GM19240 (cell line): ENCODE results near the gene PLCB1.

ENCODE experiments used
- DNase-seq: peaks from one replicate; pipeline ENCODE4 v3.0.0; 2011; ENCODE audit warnings: low spot score; ENCODE audit not compliant: insufficient read length

PLCB1 gene

DNA sequence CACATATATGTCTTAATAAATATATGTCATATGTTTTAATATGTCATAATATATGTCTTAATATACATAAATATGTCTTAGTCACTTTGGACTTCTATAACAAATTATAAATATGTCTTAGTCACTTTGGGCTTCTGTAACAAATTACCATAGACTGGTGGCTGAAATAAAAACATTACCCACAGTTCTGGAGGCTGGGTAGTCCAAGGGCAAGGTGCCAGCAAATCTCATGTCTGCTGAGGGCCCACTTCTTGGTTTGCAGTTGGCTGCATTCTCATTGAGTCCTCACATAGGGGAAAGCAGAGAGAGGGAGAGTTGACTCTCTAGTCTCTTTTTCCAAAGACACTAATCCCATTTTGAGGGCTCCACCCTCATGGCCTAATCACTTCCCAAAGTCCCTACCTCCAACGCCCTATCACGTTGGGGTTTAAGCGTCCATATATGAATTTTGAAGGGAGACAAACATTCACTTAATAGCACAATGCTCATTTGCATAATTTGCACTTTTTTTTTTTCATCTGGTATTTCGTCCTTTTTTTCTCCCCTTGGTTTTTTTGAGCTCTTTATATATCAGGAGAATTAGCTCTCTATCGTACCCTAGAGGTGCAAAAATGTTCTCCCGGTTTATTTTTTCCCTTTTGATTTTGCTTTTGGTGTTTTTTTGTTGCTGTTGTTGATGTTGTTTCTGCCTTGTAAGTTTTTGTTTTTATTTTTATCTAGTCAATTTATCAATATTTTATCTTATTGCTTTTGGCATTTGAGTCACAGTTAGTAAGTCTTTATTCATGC, 266.4 kb downstream of the PLCB1 start:
- DNase-seq = no peak

GRCh38 chr20:8399947-8400346, 267.9 kb downstream of the PLCB1 start:
- peak; percentile 13 for DNase-seq

GRCh38 chr20:8400486-8400885, 268.4 kb downstream of the PLCB1 start:
- no peak for DNase-seq

- no peak for DNase-seq
These were observed 269.5 kb downstream of the PLCB1 start for GRCh38 chr20:8401556-8401955.

- no peak for DNase-seq
These were observed 270.7 kb downstream of the PLCB1 start for GRCh38 chr20:8402798-8403197.

- DNase-seq = no peak
These were observed 273.0 kb downstream of the PLCB1 start for GRCh38 chr20:8404912-8405635.

GRCh38 chr20:8406391-8406790, 274.3 kb downstream of the PLCB1 start:
- DNase-seq = no peak

DNA sequence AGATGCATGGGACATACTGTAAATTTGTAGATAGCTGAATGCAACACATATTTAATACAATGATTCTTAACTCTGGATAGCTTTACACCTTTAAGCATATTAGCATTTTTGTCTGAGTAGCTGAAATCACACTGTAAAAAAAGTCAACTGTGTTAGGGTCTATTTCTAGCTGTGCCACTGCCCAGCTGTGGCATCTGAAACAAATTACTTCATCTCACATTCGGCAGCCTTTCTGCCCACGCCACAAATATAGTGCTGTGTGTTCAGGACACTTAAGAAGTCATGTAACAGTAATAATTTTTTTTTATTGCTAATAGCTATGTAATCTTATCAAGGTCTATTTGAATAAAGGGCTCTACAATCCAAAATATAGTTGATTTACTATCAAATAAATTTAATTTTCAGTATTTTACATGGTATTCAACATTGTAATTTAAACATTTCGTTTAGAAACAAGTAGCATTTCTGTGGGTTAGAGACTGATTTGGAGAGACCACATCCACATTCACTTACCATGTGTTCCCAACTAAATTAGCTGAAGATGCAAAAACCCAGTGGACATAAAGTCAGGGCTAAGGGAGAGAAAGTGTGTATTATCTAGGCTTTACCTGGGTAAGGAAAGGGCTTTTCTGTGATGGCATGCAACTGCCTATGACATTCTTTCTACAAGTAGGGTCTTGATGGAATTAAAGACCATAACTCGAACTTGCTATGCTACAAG, 276.7 kb downstream of the PLCB1 start:
- no peak for DNase-seq

GRCh38 chr20:8413691-8414090, 281.6 kb downstream of the PLCB1 start:
- DNase-seq = no peak

GRCh38 chr20:8414586-8415274, 282.7 kb downstream of the PLCB1 start:
- no peak for DNase-seq

- no peak for DNase-seq
These were observed 289.9 kb downstream of the PLCB1 start for GRCh38 chr20:8421981-8422380.

GRCh38 chr20:8423482-8423881, 291.4 kb downstream of the PLCB1 start:
- no peak for DNase-seq

DNA sequence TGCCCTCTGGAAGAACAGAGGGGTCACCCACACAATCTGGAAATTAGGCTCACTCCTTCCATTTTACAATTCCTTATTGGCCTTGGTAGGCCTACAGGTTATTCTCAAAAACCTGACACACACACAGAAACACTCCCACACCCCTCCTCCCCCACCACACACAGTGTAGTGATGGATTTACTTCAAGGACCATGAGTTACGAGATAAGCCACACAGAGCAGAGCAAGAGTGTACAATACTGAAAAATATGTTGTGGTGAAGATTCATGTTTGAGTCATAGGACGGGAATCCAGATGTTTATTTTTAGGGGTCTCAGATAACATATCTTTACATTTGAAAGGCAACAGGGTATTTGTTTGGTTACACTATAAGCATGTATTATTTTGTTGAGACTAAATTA, 291.9 kb downstream of the PLCB1 start:
- DNase-seq = no peak

DNA sequence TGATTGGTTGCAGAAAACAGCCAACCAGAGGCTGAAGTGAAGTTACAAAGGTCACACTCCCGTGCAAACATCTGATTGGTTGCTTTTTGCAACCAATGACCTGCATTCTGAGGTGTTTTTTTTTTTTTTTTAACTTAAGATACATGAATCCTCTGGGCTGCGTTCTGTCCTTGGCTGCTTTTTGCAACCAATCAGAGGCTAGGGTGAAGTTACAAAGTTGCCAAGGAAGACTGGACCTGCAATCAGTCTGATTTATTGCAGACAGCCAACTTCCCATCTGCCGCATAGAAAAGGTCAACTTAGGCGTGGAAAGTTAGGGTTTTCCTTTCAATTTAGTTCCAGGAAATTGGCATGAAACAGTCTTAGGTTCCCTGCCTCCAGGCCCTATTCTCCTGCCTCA, 292.9 kb downstream of the PLCB1 start:
- DNase-seq = no peak

- no peak for DNase-seq
These were observed 293.7 kb downstream of the PLCB1 start for GRCh38 chr20:8425802-8426201.

DNA sequence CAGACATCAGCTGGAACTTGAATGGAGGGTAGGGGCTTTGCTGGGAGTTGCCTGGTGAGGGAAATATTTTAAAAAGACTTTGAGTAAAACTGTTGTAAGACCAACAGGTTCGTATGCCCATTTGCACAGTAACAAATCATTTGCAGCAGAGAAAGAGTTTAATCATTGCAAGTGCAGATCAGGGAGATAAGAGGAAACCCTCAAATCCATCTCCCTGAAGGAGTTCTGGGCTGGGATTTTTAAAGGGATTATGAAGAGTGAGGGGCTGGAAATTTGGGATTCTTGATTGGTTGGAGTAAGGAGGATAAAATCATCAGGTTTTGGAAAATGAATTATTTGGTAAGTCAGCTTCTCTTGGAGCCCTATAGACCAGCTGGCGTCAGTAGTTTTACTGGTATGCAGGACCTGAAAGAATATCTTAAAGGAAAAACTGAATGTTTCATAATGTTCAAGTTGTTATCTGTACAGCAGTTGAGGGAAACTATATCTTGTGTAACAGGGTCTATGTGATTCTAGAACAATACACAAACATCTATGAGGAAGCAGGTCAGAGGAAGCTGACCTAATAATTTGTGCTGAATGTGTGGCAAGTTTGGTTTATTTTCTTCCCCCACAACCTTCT, 295.5 kb downstream of the PLCB1 start:
- DNase-seq = no peak

GRCh38 chr20:8428988-8429387, 296.9 kb downstream of the PLCB1 start:
- DNase-seq = no peak

GRCh38 chr20:8431538-8432434, 299.7 kb downstream of the PLCB1 start:
- no peak for DNase-seq

DNA sequence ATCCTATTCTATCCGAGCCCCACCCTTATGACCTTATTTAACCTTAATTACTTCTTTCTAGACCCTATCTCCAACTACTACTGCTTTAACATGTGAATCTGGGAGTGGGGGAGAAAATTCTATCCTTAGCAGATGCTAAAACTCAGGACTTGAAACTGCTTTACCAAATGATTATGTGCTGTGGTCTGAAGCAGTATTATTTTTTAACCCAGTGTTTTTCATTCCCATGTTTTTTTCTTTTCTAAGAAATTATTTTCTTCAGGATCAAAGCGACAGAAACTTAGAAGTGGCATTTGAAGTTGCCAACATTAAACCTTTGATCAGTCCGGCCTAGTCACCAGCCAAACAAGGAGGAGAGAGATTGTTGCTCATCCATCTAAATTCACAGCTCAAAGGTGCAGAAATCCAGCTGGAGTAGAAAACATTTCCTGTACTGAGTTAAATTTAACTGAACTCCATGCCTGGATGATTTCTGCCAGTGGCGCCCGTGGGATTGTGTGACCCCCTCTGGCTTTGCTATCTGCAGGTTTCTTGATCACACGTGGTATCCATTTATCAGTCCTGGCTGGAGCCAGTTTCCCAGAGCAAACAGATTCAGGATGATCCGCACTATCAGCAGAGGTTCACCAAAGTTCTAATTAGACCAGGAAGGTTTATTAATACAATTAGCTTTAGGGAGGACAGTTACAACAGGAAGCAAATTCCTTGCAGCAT, 300.5 kb downstream of the PLCB1 start:
- DNase-seq = no peak

DNA sequence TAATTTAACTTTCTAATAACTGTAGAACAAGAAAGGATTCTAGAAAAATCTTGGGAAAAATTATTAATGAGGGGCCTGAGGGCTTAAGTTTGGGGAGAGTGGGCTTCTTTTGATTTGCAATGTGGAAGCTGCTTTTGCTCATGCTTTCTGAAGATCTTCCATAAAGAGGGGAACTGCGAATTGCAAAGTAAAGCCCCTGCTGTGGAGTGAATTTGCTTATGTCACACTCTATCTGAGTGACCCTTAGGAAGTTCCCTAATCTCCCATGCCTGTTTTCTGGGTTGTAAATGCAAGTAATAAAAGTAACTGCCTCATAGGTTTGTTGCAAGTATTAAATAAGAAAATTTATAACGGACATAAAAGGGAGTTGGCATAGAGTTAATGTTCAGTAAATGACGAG, 301.2 kb downstream of the PLCB1 start:
- DNase-seq = no peak
